Measurements from ENCODE around the gene GNMT.
A peak's percentile ranks its signal among the peaks of the same experiment; 100 is the strongest.

Gene GNMT

GRCh38 chr6:42960243-42961019 lies at the start of gene GNMT:
TSS of gene GNMT (plus strand) at chr6:42960754. CDS start at chr6:42960768, 14 bp downstream.
- no peaks in the 10 kb centered on the region for H3K27me3 ChIP-seq (ENCODE audit: low read depth)
- H3K36me3 ChIP-seq (replicated peaks), result peaks cover 18% of the 10 kb centered on the region
- in situ Hi-C loops (cut with MboI; ENCODE audit: low sequenced_read_pairs), result no loop called here
- no peak within 1 kb of the TSS for H3K4me3 ChIP-seq
- no peaks in the 10 kb centered on the region for H3K4me1 ChIP-seq
- no peaks in the 10 kb centered on the region for H3K9me3 ChIP-seq
- no peak for DNase-seq (ENCODE audit: low spot score in 2 of 2)

- DNase-seq (ENCODE audit: low spot score in 2 of 2), result no peak
- no peak overlapping the region for H3K4me3 ChIP-seq
- in situ Hi-C loops (cut with MboI; ENCODE audit: low sequenced_read_pairs), result no loop called here
These were observed 49.2 kb upstream of the GNMT start for GRCh38 chr6:42911171-42912021.

GRCh38 chr6:42914546-42914945 lies 46.0 kb upstream of the GNMT start:
- no peak overlapping the region for H3K4me3 ChIP-seq

More at GRCh38 chr6:42911171-42912021, 49.2 kb upstream of the GNMT start:
- no peaks in the 10 kb centered on the region for H3K9me3 ChIP-seq
- H3K27me3 ChIP-seq (ENCODE audit: low read depth), result no peaks in the 10 kb centered on the region
- no peaks in the 10 kb centered on the region for H3K36me3 ChIP-seq (replicated peaks)
- H3K4me1 ChIP-seq, result no peaks in the 10 kb centered on the region

GRCh38 chr6:42915732-42916131 lies 44.8 kb upstream of the GNMT start, which contains the start of gene PTCRA:
TSS of gene PTCRA (plus strand) at chr6:42916053. CDS start at chr6:42916070, 17 bp downstream.
- Histone ChIP-seq H3K4me3 (no peak within 1 kb of the TSS), H3K4me1 (no peaks in the 10 kb centered on the region), H3K9me3 (no peaks in the 10 kb centered on the region), H3K27me3 (ENCODE audit: low read depth) (no peaks in the 10 kb centered on the region), H3K36me3 (replicated peaks) (no peaks in the 10 kb centered on the region)
- in situ Hi-C loops (cut with MboI; ENCODE audit: low sequenced_read_pairs), result no loop called here
- no peak for DNase-seq (ENCODE audit: low spot score in 2 of 2)

More at GRCh38 chr6:42914546-42914945, 46.0 kb upstream of the GNMT start:
- DNase-seq (ENCODE audit: low spot score in 2 of 2), result no peak
- in situ Hi-C loops (cut with MboI; ENCODE audit: low sequenced_read_pairs), result no loop called here
- Histone ChIP-seq H3K36me3 (replicated peaks) (no peaks in the 10 kb centered on the region), H3K9me3 (no peaks in the 10 kb centered on the region), H3K4me1 (no peaks in the 10 kb centered on the region), H3K27me3 (ENCODE audit: low read depth) (no peaks in the 10 kb centered on the region)

- no peaks in the 10 kb centered on the region for H3K4me1 ChIP-seq
- no peaks in the 10 kb centered on the region for H3K9me3 ChIP-seq
- DNase-seq (ENCODE audit: low spot score in 2 of 2), result no peak
- no peaks in the 10 kb centered on the region for H3K27me3 ChIP-seq (ENCODE audit: low read depth)
- in situ Hi-C loops (cut with MboI; ENCODE audit: low sequenced_read_pairs), result no loop called here
- H3K36me3 ChIP-seq (replicated peaks), result no peaks in the 10 kb centered on the region
- no peak overlapping the region for H3K4me3 ChIP-seq
These were observed 44.3 kb upstream of the GNMT start for GRCh38 chr6:42916288-42916687.

GRCh38 chr6:42921801-42922200 lies 38.8 kb upstream of the GNMT start:
- Histone ChIP-seq H3K9me3 (no peaks in the 10 kb centered on the region), H3K36me3 (replicated peaks) (no peaks in the 10 kb centered on the region), H3K4me1 (peaks cover 3% of the 10 kb centered on the region; the same call in 1 of the 2 replicates), H3K4me3 (no peak overlapping the region), H3K27me3 (ENCODE audit: low read depth) (no peaks in the 10 kb centered on the region)
- in situ Hi-C loops (cut with MboI; ENCODE audit: low sequenced_read_pairs), result no loop called here
- no peak for DNase-seq (ENCODE audit: low spot score in 2 of 2)

- Histone ChIP-seq H3K36me3 (replicated peaks) (no peaks in the 10 kb centered on the region), H3K4me3 (no peak overlapping the region), H3K9me3 (no peaks in the 10 kb centered on the region), H3K27me3 (ENCODE audit: low read depth) (no peaks in the 10 kb centered on the region), H3K4me1 (peaks cover 3% of the 10 kb centered on the region; the same call in 1 of the 2 replicates)
- in situ Hi-C loops (cut with MboI; ENCODE audit: low sequenced_read_pairs), result no loop called here
- DNase-seq (ENCODE audit: low spot score in 2 of 2), result no peak
These were observed 36.9 kb upstream of the GNMT start for GRCh38 chr6:42923666-42924065.

- H3K27me3 ChIP-seq (ENCODE audit: low read depth), result no peaks in the 10 kb centered on the region
- H3K36me3 ChIP-seq (replicated peaks), result no peaks in the 10 kb centered on the region
- H3K9me3 ChIP-seq, result no peaks in the 10 kb centered on the region
- H3K4me1 ChIP-seq, result peaks cover 3% of the 10 kb centered on the region; the same call in 1 of the 2 replicates
- no peak overlapping the region for H3K4me3 ChIP-seq
- in situ Hi-C loops (cut with MboI; ENCODE audit: low sequenced_read_pairs), result no loop called here
- no peak for DNase-seq (ENCODE audit: low spot score in 2 of 2)
These were observed 35.2 kb upstream of the GNMT start for GRCh38 chr6:42925248-42925857.

- DNase-seq (ENCODE audit: low spot score in 2 of 2), result peak; percentile 97 to 99
- Histone ChIP-seq H3K27me3 (ENCODE audit: low read depth) (no peaks in the 10 kb centered on the region), H3K4me1 (peaks cover 2% of the 10 kb centered on the region; the same call in 1 of the 2 replicates), H3K9me3 (no peaks in the 10 kb centered on the region), H3K4me3 (peak within 1 kb of the TSS; percentile 60), H3K36me3 (replicated peaks) (peaks cover 10% of the 10 kb centered on the region; the same call in 1 of the 2 replicates)
- in situ Hi-C loops (cut with MboI; ENCODE audit: low sequenced_read_pairs), result no loop called here
These were observed 31.4 kb upstream of the GNMT start, which contains the start of gene CNPY3 for GRCh38 chr6:42928986-42929820. TSS of gene CNPY3 (plus strand) at chr6:42929480. CDS start at chr6:42929571, 91 bp downstream.

GRCh38 chr6:42929821-42930360 lies 30.7 kb upstream of the GNMT start:
- peaks cover 17% of the 10 kb centered on the region for H3K36me3 ChIP-seq (replicated peaks)
- DNase-seq (ENCODE audit: low spot score in 2 of 2), result peak in 1 of 2 experiments; percentile 54
- in situ Hi-C loops (cut with MboI; ENCODE audit: low sequenced_read_pairs), result no loop called here

GRCh38 chr6:42932412-42932811 lies 28.1 kb upstream of the GNMT start:
- Histone ChIP-seq H3K27me3 (ENCODE audit: low read depth) (no peaks in the 10 kb centered on the region), H3K4me1 (peaks cover 2% of the 10 kb centered on the region; the same call in 1 of the 2 replicates), H3K36me3 (replicated peaks) (peaks cover 39% of the 10 kb centered on the region), H3K9me3 (no peaks in the 10 kb centered on the region), H3K4me3 (no peak overlapping the region)
- in situ Hi-C loops (cut with MboI; ENCODE audit: low sequenced_read_pairs), result no loop called here
- DNase-seq (ENCODE audit: low spot score in 2 of 2), result no peak

More at GRCh38 chr6:42929821-42930360, 30.7 kb upstream of the GNMT start:
- H3K27me3 ChIP-seq (ENCODE audit: low read depth), result no peaks in the 10 kb centered on the region
- no peaks in the 10 kb centered on the region for H3K9me3 ChIP-seq
- H3K4me1 ChIP-seq, result peaks cover 2% of the 10 kb centered on the region; the same call in 1 of the 2 replicates
- H3K4me3 ChIP-seq, result peak overlapping the region; percentile 60

- Histone ChIP-seq H3K4me3 (no peak overlapping the region), H3K36me3 (replicated peaks) (peaks cover 39% of the 10 kb centered on the region), H3K9me3 (no peaks in the 10 kb centered on the region), H3K4me1 (peaks cover 2% of the 10 kb centered on the region; the same call in 1 of the 2 replicates), H3K27me3 (ENCODE audit: low read depth) (no peaks in the 10 kb centered on the region)
- in situ Hi-C loops (cut with MboI; ENCODE audit: low sequenced_read_pairs), result no loop called here
- no peak for DNase-seq (ENCODE audit: low spot score in 2 of 2)
These were observed 27.3 kb upstream of the GNMT start for GRCh38 chr6:42933205-42933604.

All from HAP-1 (cell line).